Tibial nerve (tissue), 4 donors: Measurements from ENCODE around the gene NOC2L. TPM values are rescaled to one million over a fixed set of nuclear protein-coding genes. Genes with fewer than 3 reads are reported as not detected.

ENCODE experiments used
- DNase-seq, 2 donors: peaks; one replicate each; pipeline ENCODE4 v3.0.0-alpha.2; 2019; ENCODE audit warnings: low spot score in 2 of 2
- H3K27ac ChIP-seq, 4 donors: fragments of 200-600 bp; sonication (generic) in 3 of 4; one replicate each; pipeline ENCODE4 v1.5.1; 2017 to 2019; ENCODE audit warnings: mild to moderate bottlenecking in 1 of 4
- H3K27me3 ChIP-seq, 2 donors: fragments of 200-600 bp; sonication (generic) in 1 of 2; one replicate each; pipeline versions ENCODE4 v1.5.1 to v1.6.0; 2017 to 2019
- H3K36me3 ChIP-seq, 3 donors: fragments of 200-600 bp; sonication (generic); one replicate each; pipeline ENCODE4 v1.5.1; 2018 to 2019
- H3K4me1 ChIP-seq, 4 donors: fragments of 200-600 bp; sonication (generic) in 3 of 4; one replicate each; pipeline ENCODE4 v1.5.1; 2017 to 2019
- H3K4me3 ChIP-seq, 4 donors: fragments of 200-600 bp; sonication (generic) in 3 of 4; one replicate each; pipeline ENCODE4 v1.5.1; 2017 to 2019; ENCODE audit warnings: mild to moderate bottlenecking in 1 of 4, moderate library complexity in 1 of 4
- H3K9me3 ChIP-seq, 4 donors: fragments of 200-600 bp; sonication (generic) in 3 of 4; one replicate each; pipeline ENCODE4 v1.5.1; 2017 to 2019
- EP300 ChIP-seq, 2 donors: sonication (generic); formaldehyde crosslinking; IDR thresholded peaks; one replicate each; pipeline ENCODE4 v1.6.1; 2017; ENCODE audit warnings: antibody characterized with exemption in 2 of 2, mild to moderate bottlenecking in 1 of 2
- POLR2A ChIP-seq, 2 donors: fragments of 450-650 bp; IDR thresholded peaks; one replicate each; pipeline ENCODE4 v1.6.1; 2017; ENCODE audit warnings: antibody characterized with exemption in 2 of 2, mild to moderate bottlenecking in 2 of 2, moderate library complexity in 2 of 2
- WGBS, 2 donors: methylation state at CpG; one replicate each; pipeline ENCODE4 v1.1.5; 2018; 5-methylcytosine and 5-hydroxymethylcytosine counted together
- total RNA-seq, 4 donors: library from RNA; depleted of rRNA; stranded (reverse); fragments of >200 nt; gene quantifications; one replicate each; pipeline ENCODE4 v1.1.0, GENCODE V29; 2016
- TF ChIP-seq, protein P1 (sequence below), 5 experiments: fragments of 200-600 bp in 3 of 5; fragments of 450-650 bp in 2 of 5; sonication (generic) in 3 of 5; IDR thresholded peaks; one replicate each; pipeline ENCODE4 v1.5.1; 2016 to 2019; ENCODE audit warnings: antibody characterized with exemption in 5 of 5, mild to moderate bottlenecking in 3 of 5, moderate library complexity in 2 of 5

NOC2L gene
- total RNA-seq, 4 donors from 2014 or later: 28.2 to 54.0 (median 46.4) TPM

DNA sequence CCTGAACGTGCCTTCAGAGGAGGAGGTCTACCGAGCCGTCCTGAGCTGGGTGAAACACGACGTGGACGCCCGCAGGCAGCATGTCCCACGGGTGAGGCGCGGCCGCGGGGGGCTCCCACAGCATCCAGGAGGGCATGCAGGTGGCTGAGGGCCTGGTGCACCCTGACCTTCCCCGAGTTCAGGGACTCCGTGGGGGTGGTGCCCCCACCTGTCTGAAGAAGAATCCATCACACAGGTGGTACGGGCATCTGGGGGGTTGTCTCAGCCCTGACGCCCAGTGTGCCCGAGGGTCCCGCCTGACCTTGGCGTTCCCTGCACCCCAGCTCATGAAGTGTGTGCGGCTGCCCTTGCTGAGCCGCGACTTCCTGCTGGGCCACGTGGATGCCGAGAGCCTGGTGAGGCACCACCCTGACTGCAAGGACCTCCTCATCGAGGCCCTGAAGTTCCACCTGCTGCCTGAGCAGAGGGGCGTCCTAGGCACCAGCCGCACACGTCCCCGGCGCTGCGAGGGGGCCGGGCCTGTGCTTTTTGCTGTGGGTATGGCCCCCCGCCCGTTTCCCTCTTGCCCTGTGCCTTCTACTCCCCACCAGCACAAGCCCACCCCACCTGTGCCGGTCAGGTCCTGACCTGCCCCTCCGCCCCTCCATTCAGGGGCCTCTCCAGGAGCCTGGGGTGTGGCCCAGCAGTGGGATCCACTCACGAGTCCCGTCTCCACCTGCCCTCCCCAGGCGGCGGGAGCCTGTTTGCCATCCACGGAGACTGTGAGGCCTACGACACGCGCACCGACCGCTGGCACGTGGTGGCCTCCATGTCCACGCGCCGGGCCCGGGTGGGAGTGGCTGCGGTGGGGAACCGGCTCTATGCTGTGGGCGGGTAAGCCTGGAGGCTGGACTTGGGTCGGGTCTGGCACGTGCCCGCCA is 3.6 kb upstream of the NOC2L start:
- Histone ChIP-seq H3K27me3 (peaks cover 0 to 15% of the 10 kb centered on the region in 2 donors), H3K36me3 (peaks cover 0 to 30% (median 0%) of the 10 kb centered on the region in 3 donors), H3K27ac (no peak overlapping the region), H3K4me1 (peaks cover 1 to 50% (median 32%) of the 10 kb centered on the region in 4 donors), H3K4me3 (no peak overlapping the region), H3K9me3 (no peaks in the 10 kb centered on the region)
- DNase-seq: no peak
- 90 to 92% methylated on average over 44 to 57 of the region's 57 CpGs for WGBS, 2 donors
- TF ChIP-seq, protein P1, sequence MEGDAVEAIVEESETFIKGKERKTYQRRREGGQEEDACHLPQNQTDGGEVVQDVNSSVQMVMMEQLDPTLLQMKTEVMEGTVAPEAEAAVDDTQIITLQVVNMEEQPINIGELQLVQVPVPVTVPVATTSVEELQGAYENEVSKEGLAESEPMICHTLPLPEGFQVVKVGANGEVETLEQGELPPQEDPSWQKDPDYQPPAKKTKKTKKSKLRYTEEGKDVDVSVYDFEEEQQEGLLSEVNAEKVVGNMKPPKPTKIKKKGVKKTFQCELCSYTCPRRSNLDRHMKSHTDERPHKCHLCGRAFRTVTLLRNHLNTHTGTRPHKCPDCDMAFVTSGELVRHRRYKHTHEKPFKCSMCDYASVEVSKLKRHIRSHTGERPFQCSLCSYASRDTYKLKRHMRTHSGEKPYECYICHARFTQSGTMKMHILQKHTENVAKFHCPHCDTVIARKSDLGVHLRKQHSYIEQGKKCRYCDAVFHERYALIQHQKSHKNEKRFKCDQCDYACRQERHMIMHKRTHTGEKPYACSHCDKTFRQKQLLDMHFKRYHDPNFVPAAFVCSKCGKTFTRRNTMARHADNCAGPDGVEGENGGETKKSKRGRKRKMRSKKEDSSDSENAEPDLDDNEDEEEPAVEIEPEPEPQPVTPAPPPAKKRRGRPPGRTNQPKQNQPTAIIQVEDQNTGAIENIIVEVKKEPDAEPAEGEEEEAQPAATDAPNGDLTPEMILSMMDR (IDR thresholded peaks at IDR 0.05): no peak
- TF ChIP-seq EP300 (IDR thresholded peaks at IDR 0.05) (no peak), POLR2A (IDR thresholded peaks at IDR 0.05) (no peak)

DNA sequence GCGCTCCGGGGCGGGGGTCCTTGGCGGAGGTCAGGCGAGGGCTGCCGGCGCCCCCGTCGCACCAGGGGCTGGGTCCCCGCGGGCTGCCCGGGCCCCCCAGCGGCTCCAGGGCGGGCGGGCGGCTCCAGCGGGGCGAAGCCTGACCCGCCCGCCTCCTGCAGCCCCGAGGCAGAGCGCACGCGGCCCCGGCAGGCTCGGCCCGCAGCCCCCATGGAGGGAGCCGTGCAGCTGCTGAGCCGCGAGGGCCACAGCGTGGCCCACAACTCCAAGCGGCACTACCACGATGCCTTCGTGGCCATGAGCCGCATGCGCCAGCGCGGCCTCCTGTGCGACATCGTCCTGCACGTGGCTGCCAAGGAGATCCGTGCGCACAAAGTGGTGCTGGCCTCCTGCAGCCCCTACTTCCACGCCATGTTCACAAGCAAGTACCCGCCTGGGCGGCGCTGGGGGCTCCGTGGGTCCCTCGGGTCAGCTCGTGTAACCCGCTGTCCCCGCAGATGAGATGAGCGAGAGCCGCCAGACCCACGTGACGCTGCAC is 2.1 kb upstream of the NOC2L start:
- Histone ChIP-seq H3K36me3 (peaks cover 0 to 40% (median 0%) of the 10 kb centered on the region in 3 donors), H3K27me3 (peaks cover 0 to 5% of the 10 kb centered on the region in 2 donors), H3K9me3 (no peaks in the 10 kb centered on the region), H3K27ac (peak overlapping the region in 1 of 4 donors; percentile 64), H3K4me3 (peak overlapping the region; percentile 48 to 100 (median 94)), H3K4me1 (peaks cover 8 to 52% (median 27%) of the 10 kb centered on the region in 4 donors)
- no peak for DNase-seq
- WGBS, 2 donors: 45 to 60% methylated on average over 1 to 28 of the region's 56 CpGs
- TF ChIP-seq POLR2A (IDR thresholded peaks at IDR 0.05) (no peak), EP300 (IDR thresholded peaks at IDR 0.05) (no peak)
- TF ChIP-seq, protein P1 (IDR thresholded peaks at IDR 0.05): no peak

DNA sequence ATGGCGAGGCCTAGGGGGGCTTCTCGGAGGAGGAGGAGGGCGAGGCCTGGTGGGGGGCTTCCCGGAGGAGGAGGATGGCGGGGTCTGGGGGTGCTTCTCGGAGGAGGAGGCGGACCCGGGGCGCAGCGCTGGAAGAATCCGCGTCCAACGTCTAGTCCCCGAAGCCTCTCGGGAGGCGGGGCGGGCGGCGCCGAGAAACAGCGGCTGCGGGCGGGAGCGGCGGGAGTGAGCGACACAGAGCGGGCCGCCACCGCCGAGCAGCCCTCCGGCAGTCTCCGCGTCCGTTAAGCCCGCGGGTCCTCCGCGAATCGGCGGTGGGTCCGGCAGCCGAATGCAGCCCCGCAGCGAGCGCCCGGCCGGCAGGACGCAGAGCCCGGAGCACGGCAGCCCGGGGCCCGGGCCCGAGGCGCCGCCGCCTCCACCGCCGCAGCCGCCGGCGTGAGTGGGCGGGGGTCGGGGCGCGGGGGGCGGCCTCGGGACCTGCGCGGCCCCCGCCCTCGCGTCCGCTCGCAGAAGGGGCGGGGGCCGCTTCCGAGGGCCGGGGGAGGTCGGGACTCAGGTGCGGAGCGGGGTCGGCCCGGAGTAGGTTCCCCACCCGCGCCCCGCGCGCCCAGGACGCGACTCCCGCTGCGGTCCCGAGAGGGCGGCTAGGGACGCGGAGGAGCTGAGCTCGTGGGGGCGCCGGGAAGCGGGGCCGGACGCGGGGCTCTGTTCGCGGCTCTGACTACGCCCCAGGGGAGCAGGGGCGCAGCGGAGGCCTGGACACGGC is 1.5 kb upstream of the NOC2L start, which contains the start of gene KLHL17:
Gene KLHL17 (plus strand): TSS at position 222 of the 769 bp plus-strand sequence. CDS start 110 bp downstream, at position 332.
- Histone ChIP-seq H3K9me3 (no peaks in the 10 kb centered on the region), H3K36me3 (peaks cover 0 to 46% (median 0%) of the 10 kb centered on the region in 3 donors), H3K4me1 (peaks cover 8 to 48% (median 24%) of the 10 kb centered on the region in 4 donors), H3K27me3 (no peaks in the 10 kb centered on the region), H3K27ac (peak within 1 kb of the TSS in 1 of 4 donors; percentile 64), H3K4me3 (peak within 1 kb of the TSS; percentile 48 to 100 (median 94))
- DNase-seq: peak; percentile 62 to 65
- TF ChIP-seq, protein P1 (IDR thresholded peaks at IDR 0.05): no peak
- no peak for TF ChIP-seq EP300 (IDR thresholded peaks at IDR 0.05)
- TF ChIP-seq POLR2A (IDR thresholded peaks at IDR 0.05): no peak
- 0 to 1% methylated on average over 21 to 48 of the region's 109 CpGs for WGBS, 2 donors

DNA sequence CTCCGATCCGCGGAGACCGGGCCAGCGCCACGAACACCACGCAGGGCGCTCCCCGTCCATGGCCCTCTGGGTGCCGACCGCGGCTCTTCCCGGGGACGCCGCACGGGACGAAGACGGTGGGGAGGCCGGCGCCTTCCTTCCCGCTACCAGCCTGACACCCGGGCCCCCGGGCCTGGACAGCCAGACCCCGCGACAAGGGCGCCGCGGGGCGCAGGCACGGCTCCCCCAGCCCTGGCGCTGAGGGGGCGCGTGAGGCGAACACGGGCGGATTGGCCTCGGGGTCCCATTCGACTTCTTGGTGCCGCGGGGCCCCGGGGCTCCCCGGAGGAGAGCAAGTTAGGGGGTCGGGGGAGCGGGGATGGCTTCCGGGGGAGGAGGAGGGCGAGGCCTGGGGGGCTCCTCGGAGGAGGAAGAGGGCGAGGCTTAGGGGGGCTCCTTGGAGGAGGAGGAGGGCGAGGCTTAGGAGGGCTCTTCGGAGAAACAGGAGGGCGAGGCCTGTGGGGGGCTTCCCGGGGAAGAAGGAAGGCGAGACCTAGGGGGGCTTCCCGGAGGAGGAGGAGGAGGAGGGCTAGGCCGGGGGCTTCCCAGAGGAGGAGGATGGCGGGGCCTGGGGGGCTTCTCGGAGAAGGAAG is 791 bp upstream of the NOC2L start:
- Histone ChIP-seq H3K4me1 (peaks cover 8 to 48% (median 24%) of the 10 kb centered on the region in 4 donors), H3K4me3 (peak overlapping the region; percentile 48 to 100 (median 94)), H3K27ac (peak overlapping the region in 1 of 4 donors; percentile 64), H3K27me3 (no peaks in the 10 kb centered on the region), H3K36me3 (peaks cover 0 to 47% (median under 1%) of the 10 kb centered on the region in 3 donors), H3K9me3 (no peaks in the 10 kb centered on the region)
- WGBS, 2 donors: 9 to 12% methylated on average over 16 to 20 of the region's 57 CpGs
- TF ChIP-seq EP300 (IDR thresholded peaks at IDR 0.05) (no peak), POLR2A (IDR thresholded peaks at IDR 0.05) (no peak)
- TF ChIP-seq, protein P1 (IDR thresholded peaks at IDR 0.05): no peak
- DNase-seq: no peak
